Endothelial cell of umbilical vein (primary cell): Measurements from ENCODE around the gene SUPT7L.

Experiments
- POLR2A ChIP-seq: IDR thresholded peaks from 2 replicates; pipeline ENCODE4 v1.6.1; 2012; ENCODE audit warnings: low read depth, mild to moderate bottlenecking, control low read depth, low read length
- TF ChIP-seq, protein P1 (sequence below), 2 donors: IDR thresholded peaks; 1 replicate in 1 of 2; 2 replicates in 1 of 2; pipeline ENCODE4 v1.5.1; 2011; ENCODE audit warnings: low read length in 2 of 2, mild to moderate bottlenecking in 2 of 2, moderate library complexity in 2 of 2, control low read depth in 1 of 2, inconsistent platforms in 1 of 2, low read depth in 1 of 2; ENCODE audit not compliant: insufficient read depth in 1 of 2; ENCODE audit errors: extremely low read depth in 1 of 2

DNA sequence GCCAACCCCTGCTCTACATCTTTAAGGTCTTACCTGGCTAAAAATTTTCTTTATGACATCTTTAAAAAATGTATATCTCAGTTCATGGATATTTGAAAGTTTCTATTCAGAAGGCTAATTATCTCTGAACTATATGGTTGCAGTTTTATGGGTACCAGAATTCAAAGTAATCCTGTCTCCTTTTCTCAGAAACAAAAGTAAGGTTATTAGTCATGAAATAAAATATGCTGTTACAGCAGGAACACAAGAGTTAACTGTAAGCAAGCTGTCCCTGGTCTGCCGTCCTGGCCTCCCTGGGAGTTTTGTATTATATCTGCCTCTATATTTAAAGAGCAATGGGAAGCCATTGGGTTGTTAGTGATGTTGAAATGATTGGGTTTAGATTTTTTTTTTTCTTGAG, 34.2 kb upstream of the SUPT7L start:
- TF ChIP-seq, protein P1, sequence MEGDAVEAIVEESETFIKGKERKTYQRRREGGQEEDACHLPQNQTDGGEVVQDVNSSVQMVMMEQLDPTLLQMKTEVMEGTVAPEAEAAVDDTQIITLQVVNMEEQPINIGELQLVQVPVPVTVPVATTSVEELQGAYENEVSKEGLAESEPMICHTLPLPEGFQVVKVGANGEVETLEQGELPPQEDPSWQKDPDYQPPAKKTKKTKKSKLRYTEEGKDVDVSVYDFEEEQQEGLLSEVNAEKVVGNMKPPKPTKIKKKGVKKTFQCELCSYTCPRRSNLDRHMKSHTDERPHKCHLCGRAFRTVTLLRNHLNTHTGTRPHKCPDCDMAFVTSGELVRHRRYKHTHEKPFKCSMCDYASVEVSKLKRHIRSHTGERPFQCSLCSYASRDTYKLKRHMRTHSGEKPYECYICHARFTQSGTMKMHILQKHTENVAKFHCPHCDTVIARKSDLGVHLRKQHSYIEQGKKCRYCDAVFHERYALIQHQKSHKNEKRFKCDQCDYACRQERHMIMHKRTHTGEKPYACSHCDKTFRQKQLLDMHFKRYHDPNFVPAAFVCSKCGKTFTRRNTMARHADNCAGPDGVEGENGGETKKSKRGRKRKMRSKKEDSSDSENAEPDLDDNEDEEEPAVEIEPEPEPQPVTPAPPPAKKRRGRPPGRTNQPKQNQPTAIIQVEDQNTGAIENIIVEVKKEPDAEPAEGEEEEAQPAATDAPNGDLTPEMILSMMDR (IDR thresholded peaks at IDR 0.05; ENCODE audit: extremely low read depth in 1 of 2, insufficient read depth in 1 of 2, low read depth in 1 of 2, low read length in 2 of 2) = no peak
- no peak for TF ChIP-seq POLR2A
